GM19193 (cell line): Measurements from ENCODE around the gene ZNF521.

Experiments used
- POLR2A ChIP-seq: IDR thresholded peaks from 4 replicates; pipeline ENCODE4 v1.6.1; 2011; ENCODE audit not compliant: insufficient read depth, insufficient read length; ENCODE audit errors: extremely low read depth

The ZNF521 gene

DNA sequence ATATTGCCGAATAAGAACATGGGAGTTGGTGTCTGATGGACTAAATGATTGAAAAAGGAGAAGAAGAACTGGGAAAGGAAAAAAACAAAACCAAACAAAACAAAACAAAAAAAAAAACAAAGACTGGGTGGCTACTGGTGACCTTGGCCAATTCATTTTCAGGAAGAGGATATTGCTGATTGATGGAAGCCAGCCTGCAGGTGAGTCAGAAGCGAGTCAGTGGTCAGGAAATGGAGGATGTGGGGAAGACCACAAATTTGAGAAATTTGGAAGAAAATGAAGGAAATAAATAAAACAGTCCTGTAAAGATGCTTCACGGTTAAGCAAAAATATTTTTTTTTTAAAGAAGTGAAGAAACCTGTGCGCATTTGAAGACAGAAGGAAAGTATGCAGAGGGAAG, 296.9 kb downstream of the ZNF521 start:
- TF ChIP-seq POLR2A: no peak

DNA sequence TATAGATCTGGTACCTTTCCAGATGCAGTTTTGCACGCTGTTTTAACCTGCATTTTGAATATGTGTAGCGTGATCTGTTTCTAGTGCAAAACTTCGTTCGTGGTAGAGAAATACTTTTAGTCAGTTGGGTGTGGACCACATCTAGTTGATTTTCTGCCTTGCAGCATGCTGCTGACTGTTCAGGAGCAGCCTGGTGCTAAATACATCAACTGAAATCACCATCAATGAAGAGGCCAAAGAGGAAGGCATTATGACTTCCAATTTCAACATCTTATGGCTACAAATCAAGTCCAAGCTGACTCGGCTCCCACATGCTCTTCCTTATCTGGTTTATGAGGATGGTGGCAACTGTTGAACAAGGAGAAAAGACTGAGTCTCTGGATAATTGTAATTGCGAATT, 298.5 kb downstream of the ZNF521 start:
- TF ChIP-seq POLR2A: no peak

DNA sequence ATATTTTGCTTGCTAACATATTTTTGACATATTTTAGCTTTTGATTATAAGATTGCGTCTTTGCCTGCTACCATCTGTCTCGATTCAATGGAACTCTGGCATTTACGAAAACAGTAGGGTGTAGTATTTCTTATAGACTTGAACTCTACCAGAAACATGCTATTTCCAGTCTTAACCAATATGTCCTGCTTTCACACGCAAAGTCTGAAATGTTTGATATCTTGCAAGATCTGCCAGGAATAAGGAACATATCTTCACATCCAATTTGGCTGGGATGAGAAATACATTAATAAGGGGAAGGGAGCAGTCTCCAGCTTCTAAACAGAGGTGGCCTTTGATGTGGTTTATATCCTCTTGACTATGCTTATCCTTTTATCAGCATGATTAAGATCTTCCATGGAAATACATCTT, 299.4 kb downstream of the ZNF521 start:
- TF ChIP-seq POLR2A: no peak

DNA sequence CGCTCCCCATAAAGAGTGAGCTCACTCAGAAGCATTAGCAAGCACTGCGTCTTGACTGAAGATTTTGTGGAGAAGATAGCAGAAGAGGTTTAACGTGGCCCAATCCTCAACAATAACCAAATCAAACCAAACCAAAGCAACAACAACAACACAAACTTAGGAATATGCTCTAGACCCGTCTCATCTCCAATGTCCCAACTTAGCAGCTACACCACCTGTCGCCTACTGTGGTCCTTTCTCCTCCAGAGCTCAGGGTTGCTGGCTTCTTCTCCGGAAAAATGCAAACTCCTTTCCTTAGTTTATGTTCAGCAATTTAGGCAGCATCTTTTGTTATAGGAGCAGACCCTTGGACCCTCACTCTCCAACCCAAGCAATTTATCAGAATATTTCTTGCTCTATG, 301.4 kb downstream of the ZNF521 start:
- TF ChIP-seq POLR2A: no peak

DNA sequence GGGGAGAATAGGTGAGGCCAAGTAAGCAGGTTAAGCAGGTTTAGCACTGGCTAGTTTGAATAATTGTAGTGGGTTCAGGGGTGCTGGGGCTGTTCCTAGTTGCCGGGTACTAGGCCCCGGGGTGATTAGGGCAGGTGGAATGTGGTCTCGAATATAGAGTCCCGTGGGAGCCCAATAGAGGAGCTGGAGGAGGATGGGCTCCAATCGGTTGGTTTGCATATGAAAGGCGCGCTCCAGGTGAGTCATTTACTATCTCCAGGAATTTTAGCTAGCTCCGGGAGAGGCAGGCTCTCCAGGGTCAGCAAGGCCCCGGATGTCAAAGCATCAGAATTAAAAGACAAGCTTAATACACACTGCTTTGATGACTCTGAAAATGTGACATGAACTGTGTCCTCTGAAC, 304.0 kb downstream of the ZNF521 start:
- no peak for TF ChIP-seq POLR2A

DNA sequence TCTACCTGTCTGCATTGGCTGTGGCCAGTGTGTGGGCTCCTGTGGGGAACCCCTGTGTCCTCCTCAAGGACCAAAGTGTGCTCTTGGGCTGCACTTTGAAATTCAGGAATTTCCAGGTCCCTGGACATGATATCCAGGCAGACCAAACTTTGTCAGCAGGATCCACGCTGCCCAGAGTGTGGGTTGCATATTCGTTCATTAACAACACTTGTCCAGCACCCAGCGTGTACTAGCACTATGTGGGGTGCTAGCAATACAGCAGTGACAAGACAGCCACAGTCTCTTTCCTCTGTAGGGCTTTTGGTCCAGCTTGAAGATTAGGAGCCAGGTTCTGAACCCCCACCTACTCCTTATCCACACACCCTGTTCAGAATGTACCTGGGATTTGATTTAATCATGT, 304.5 kb downstream of the ZNF521 start:
- no peak for TF ChIP-seq POLR2A

DNA sequence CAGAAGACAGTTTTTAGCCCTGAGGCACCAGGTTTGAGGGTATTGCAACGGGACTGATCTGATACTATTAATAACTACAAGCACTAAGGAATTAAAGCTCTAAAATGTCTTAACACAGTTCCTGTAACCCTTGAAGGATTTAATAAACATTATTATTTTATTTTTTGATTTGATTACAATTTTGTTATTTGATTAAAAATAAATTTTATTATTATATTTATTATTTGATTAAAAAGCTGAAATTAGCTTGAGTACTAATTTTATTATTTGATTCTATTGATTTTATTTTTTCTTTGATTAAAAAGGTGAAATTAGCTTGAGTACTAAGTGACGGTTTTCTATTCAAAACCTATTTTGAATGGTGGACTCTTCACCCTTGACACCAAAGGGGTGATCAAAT, 307.3 kb downstream of the ZNF521 start:
- no peak for TF ChIP-seq POLR2A

DNA sequence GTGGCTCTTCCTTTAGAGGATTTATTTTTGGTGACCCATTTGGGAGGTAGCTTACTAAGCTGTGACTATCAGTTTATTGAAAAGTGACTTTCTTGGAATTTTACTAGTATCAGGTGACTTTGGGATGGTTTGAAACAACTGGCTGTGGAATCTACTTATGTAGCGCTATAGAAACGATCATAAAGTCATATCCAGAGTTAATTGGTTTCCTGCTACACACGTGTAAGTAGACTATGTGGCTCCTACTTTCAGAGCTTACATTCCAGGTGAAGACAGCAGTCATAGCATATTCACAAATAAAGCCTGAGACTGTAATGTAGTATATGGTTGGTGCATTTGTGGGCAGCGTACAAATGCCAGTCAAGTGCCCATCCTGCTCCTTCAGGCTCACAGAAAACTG, 308.9 kb downstream of the ZNF521 start:
- TF ChIP-seq POLR2A: no peak

DNA sequence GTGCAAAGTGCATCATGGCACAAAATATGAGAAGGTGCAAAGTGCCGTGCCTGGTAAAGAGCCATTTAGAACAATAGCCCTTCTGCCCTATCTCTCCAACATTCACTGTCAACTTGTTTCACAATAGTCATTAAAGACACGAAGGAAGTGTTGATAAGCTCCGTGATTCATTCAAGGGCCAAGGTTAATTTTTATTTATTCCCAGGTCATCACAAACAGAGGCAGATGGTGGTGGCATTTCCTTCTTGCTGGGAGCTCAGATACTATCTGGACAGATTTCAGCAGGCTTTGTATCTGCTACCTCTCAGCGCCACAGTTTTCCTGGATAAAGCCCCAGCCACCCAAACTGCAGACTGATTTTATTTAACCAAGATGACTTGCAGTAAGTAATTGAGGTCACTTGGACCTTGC, 309.3 kb downstream of the ZNF521 start:
- no peak for TF ChIP-seq POLR2A

DNA sequence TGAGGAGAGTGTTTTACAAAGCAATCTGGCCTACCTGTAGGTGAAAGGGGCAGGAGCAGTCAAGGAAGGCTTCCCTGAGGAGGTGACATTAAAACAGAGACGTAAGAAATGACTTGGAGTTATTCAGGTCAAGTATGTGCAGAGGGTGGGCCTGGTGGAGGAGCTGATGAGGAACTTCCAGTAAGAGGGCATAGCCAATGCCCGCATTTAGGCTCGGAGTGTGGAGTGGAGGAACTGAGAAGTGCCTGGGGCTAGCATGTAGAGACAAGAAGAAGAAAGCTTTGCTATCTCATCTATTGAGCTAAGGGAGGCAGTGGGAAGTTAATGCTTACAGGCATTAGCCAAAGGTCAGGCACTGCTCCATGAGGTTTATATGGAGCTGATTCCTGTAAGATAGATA, 312.2 kb downstream of the ZNF521 start:
- TF ChIP-seq POLR2A: no peak

DNA sequence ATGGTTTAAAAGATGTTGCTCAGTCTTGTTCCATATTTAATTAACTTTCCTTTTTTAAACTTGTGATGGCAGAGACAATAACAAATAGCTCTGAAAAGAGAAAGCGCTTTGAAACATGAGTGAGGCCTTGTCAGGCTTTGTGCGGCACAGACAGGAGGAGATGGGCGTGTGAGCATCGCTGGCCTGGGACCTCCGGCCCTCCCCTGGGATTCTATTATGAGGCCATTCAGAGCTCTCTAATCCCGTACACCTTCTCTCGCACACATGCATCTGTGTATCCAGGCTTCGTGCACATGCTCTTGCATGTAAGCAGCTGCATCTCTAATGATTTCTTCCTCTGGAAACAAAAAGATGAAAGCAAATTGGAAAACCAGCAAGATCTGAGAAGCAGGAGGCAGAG, 313.7 kb downstream of the ZNF521 start:
- TF ChIP-seq POLR2A: no peak

DNA sequence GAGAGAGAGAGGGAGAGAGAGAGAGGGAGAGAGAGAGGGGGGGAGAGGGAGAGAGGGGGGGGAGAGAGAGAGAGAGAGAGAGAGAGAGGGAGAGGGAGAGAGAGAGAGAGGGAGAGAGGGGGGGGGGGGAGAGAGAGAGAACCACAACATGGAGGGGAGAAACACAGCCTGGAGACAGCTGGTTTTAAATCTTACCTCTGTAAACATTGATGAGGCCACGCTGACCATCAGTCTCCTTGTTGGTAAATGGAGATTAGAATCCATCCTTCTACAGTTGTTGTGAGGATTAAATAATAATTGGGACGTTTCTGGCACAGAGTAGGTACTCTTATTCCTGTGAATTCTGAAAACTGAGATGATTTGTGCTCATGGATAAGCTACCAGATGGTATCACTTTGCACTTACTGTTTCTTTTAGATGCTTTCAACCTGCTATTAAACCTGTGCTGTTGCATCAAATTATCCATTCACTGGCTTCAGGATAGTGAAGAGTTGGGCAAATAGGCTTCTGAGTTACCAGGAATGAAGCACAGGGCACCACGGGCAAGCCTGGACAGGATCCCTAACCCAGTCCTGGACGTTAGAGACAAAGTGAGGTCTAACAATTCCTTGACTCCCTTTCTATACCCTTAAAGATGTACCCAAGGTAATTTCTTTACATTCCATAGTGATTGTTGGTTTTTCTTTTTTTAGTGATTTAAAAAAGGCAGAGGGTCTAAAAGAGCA, 318.1 kb downstream of the ZNF521 start:
- TF ChIP-seq POLR2A: no peak

DNA sequence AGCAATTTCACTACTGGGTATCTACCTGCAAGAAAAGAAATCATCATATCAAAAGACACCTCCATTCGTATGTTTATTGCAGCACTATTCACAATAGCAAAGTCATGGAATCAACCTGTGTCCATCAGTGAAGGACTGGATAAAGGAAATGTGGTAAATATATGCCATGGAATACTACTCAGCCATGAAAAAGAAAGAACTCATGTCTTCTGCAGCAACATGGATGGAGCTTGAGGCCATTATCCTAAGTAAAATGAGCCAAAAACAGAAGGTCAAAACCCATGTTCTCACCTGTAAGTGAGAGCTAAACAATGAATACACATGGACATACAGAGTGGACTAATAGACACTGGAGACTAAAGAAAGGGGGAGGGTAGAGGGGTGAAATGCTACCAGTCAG, 322.2 kb downstream of the ZNF521 start:
- no peak for TF ChIP-seq POLR2A

DNA sequence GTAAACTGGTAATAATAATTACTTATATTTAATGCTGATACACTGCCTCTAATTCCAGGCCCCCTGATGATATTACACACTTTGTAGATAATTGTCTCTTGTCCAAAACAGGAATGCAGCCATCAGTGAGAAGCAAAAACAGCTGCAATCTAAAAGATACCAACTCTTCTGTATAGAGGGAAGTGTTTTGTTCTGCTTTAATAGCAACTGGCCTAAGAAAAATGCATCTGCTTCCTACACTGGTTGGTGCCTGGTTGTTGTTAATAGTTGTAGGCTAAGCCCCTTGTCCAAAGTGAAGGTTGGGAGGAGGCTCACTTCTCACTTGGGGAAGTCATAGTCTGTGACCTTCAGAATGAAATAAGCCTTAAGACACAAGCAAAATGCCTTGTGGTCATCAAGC, 332.0 kb downstream of the ZNF521 start:
- TF ChIP-seq POLR2A: no peak

DNA sequence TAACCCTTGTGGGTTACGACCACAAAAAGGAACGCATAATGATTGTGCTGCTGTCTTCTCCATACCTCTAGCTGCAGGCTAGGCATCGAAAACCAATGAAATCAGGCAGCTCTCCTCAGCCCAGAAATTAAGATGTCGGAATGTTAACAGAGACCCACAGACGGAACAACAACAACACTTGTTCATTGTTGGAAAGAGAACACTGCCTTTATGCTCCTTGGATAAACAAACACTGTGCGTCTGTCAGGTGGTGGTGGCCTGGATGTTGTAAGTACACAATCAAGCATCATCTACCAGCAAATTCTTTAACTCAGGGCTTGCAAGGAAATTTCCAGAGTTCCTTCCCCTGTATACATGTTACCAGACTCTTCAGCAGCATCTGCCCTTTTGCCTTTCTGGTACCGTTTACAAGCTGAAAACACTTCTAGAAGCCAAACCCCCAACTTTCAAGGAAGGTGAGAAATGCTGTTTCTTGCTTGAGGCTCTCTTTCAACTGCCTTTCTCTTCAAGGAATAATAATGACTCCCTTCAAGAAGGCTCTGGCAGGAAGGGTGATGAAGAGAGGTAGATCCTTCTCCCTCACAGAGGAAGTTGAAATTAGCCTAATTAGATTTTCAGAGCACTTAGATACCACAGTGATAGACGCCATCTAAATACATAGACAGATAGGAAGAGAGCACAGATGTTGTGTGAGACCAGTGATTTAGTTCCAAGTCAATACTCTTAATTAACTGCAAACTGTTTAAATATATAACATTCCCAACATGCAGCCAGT, 332.7 kb downstream of the ZNF521 start:
- TF ChIP-seq POLR2A: no peak

DNA sequence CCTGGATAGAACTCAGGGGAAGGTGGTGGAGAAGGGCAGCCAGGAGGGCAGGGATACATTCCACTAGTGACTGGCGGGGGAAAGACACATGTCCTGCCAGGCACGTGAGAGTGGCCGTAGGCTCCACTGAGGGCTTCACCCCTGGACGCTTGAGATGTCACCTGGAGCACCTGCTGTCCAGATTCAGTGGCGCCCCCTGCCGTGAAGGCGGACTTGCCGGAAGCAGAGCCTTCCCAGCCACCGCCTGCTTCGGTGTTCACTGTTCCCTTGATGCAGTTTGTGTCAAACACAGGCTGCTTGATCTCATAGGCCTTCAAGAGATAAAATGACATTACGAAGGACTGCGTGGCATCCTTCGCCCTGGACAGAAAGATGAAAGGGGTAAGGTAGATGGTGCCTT, 335.3 kb downstream of the ZNF521 start:
- TF ChIP-seq POLR2A: no peak
